ENCODE results near the gene LYPD6.
"Not testable (repeated sequence)": the region's sequence is repeated elsewhere in the genome, so short reads cannot be mapped to it uniquely, and the experiment has no call there.

Gene LYPD6

GRCh38 chr2:149468636-149469035 lies 138.2 kb downstream of the LYPD6 start:
- Mint-ChIP-seq H3K4me3 (no peak overlapping the region), H3K27me3 (ENCODE audit: low read depth) (no peaks in the 10 kb centered on the region), H3K9me3 (no peaks in the 10 kb centered on the region), H3K4me1 (ENCODE audit: low read depth) (no peaks in the 10 kb centered on the region), H3K36me3 (ENCODE audit: low read depth) (no peaks in the 10 kb centered on the region), H3K27ac (no peak overlapping the region)

- H3K27me3 Mint-ChIP-seq (ENCODE audit: low read depth): no peaks in the 10 kb centered on the region
- no peaks in the 10 kb centered on the region for H3K36me3 Mint-ChIP-seq (ENCODE audit: low read depth)
Observed at GRCh38 chr2:149470046-149470445, 139.7 kb downstream of the LYPD6 start.

GRCh38 chr2:149472413-149472812 lies 142.0 kb downstream of the LYPD6 start:
- Mint-ChIP-seq H3K27ac (no peak overlapping the region), H3K36me3 (ENCODE audit: low read depth) (no peaks in the 10 kb centered on the region), H3K4me3 (no peak overlapping the region), H3K27me3 (ENCODE audit: low read depth) (no peaks in the 10 kb centered on the region), H3K9me3 (no peaks in the 10 kb centered on the region), H3K4me1 (ENCODE audit: low read depth) (no peaks in the 10 kb centered on the region)

More at GRCh38 chr2:149470046-149470445, 139.7 kb downstream of the LYPD6 start:
- no peaks in the 10 kb centered on the region for H3K4me1 Mint-ChIP-seq (ENCODE audit: low read depth)
- H3K9me3 Mint-ChIP-seq: no peaks in the 10 kb centered on the region
- no peak overlapping the region for H3K4me3 Mint-ChIP-seq
- H3K27ac Mint-ChIP-seq: no peak overlapping the region

GRCh38 chr2:149473068-149473467 lies 142.7 kb downstream of the LYPD6 start:
- Mint-ChIP-seq H3K4me3 (no peak overlapping the region), H3K9me3 (no peaks in the 10 kb centered on the region), H3K27ac (no peak overlapping the region), H3K36me3 (ENCODE audit: low read depth) (no peaks in the 10 kb centered on the region), H3K4me1 (ENCODE audit: low read depth) (no peaks in the 10 kb centered on the region), H3K27me3 (ENCODE audit: low read depth) (no peaks in the 10 kb centered on the region)

GRCh38 chr2:149473521-149473920 lies 143.1 kb downstream of the LYPD6 start:
- Mint-ChIP-seq H3K36me3 (ENCODE audit: low read depth) (no peaks in the 10 kb centered on the region), H3K4me3 (no peak overlapping the region), H3K4me1 (ENCODE audit: low read depth) (no peaks in the 10 kb centered on the region), H3K27ac (no peak overlapping the region), H3K27me3 (ENCODE audit: low read depth) (no peaks in the 10 kb centered on the region), H3K9me3 (no peaks in the 10 kb centered on the region)

DNA sequence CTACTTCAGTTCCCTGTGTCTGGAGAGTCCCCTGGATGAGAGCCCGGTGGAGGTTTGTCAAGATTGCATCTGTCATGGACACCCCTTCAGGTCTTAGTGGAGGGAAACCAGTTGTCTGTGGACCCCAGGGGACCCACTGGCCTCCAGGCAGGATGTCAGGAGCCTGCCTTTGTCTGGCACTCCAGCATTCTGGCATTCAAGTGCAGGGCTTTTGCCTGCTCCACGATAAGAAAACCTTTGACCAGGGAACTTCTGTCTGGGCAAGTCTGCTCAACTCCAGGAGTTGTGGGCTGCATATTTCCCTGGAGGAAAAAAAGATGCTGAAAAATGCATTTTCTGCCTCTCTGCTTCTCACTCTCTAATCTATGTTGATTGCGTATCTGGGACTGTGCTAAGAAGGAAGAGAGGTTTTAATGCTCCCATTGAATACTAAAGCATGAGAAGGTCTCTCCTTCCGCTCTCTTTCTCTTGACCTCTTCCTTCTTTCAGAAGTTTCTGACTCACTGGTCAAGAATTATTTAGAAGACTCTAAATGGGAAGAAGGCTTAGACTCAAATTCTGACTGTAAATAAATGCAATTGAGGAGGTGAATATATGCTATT lies 152.7 kb downstream of the LYPD6 start:
- Mint-ChIP-seq H3K27me3 (ENCODE audit: low read depth) (peaks cover 13% of the 10 kb centered on the region), H3K4me1 (ENCODE audit: low read depth) (no peaks in the 10 kb centered on the region), H3K4me3 (no peak overlapping the region), H3K36me3 (ENCODE audit: low read depth) (no peaks in the 10 kb centered on the region), H3K9me3 (no peaks in the 10 kb centered on the region), H3K27ac (no peak overlapping the region)

DNA sequence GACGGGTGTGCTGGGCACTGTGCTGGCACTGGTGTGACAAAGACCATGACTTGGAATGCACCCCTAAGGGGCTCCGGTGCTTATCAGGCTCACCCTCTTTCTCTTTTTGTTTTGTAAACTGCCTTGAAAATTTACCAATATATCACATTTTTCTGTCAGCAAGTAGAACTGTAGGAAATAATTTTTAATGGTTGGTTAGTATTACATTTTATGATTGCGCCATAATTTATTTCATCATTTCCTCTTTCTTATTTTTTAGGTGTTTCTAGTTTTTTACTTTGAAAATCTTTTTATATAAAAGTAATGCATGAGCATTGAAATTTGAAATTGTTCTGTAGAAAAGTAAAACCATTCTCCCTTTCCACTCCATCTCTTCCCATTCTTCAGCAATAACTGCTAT lies 156.3 kb downstream of the LYPD6 start:
- Mint-ChIP-seq H3K4me3 (no peak overlapping the region), H3K36me3 (ENCODE audit: low read depth) (no peaks in the 10 kb centered on the region), H3K9me3 (no peaks in the 10 kb centered on the region), H3K27ac (no peak overlapping the region), H3K27me3 (ENCODE audit: low read depth) (peaks cover 13% of the 10 kb centered on the region), H3K4me1 (ENCODE audit: low read depth) (no peaks in the 10 kb centered on the region)

- Mint-ChIP-seq H3K36me3 (ENCODE audit: low read depth) (no peaks in the 10 kb centered on the region), H3K9me3 (no peaks in the 10 kb centered on the region), H3K27ac (no peak overlapping the region), H3K27me3 (ENCODE audit: low read depth) (peaks cover 13% of the 10 kb centered on the region), H3K4me1 (ENCODE audit: low read depth) (no peaks in the 10 kb centered on the region), H3K4me3 (no peak overlapping the region)
Observed at GRCh38 chr2:149487189-149487588, 156.8 kb downstream of the LYPD6 start.

- no peaks in the 10 kb centered on the region for H3K9me3 Mint-ChIP-seq
- H3K4me3 Mint-ChIP-seq: no peak overlapping the region
- peaks cover 13% of the 10 kb centered on the region for H3K27me3 Mint-ChIP-seq (ENCODE audit: low read depth)
- H3K36me3 Mint-ChIP-seq (ENCODE audit: low read depth): no peaks in the 10 kb centered on the region
- H3K4me1 Mint-ChIP-seq (ENCODE audit: low read depth): no peaks in the 10 kb centered on the region
- H3K27ac Mint-ChIP-seq: no peak overlapping the region
Observed at GRCh38 chr2:149488706-149489440, 158.5 kb downstream of the LYPD6 start.

- Mint-ChIP-seq H3K4me3 (no peak overlapping the region), H3K9me3 (no peaks in the 10 kb centered on the region), H3K27ac (no peak overlapping the region), H3K36me3 (ENCODE audit: low read depth) (no peaks in the 10 kb centered on the region), H3K4me1 (ENCODE audit: low read depth) (no peaks in the 10 kb centered on the region), H3K27me3 (ENCODE audit: low read depth) (peaks cover 13% of the 10 kb centered on the region)
Observed at GRCh38 chr2:149489452-149489851, 159.1 kb downstream of the LYPD6 start.

- H3K4me1 Mint-ChIP-seq (ENCODE audit: low read depth): no peaks in the 10 kb centered on the region
- H3K27me3 Mint-ChIP-seq (ENCODE audit: low read depth): peaks cover 9% of the 10 kb centered on the region
- H3K36me3 Mint-ChIP-seq (ENCODE audit: low read depth): no peaks in the 10 kb centered on the region
- H3K9me3 Mint-ChIP-seq: no peaks in the 10 kb centered on the region
- no peak overlapping the region for H3K4me3 Mint-ChIP-seq
- H3K27ac Mint-ChIP-seq: no peak overlapping the region
Observed at GRCh38 chr2:149490296-149490695, 159.9 kb downstream of the LYPD6 start.

GRCh38 chr2:149492923-149493322 lies 162.5 kb downstream of the LYPD6 start:
- H3K36me3 Mint-ChIP-seq (ENCODE audit: low read depth): no peaks in the 10 kb centered on the region
- H3K9me3 Mint-ChIP-seq: no peaks in the 10 kb centered on the region
- H3K27ac Mint-ChIP-seq: no peak overlapping the region
- no peak overlapping the region for H3K4me3 Mint-ChIP-seq
- H3K27me3 Mint-ChIP-seq (ENCODE audit: low read depth): no peaks in the 10 kb centered on the region
- no peaks in the 10 kb centered on the region for H3K4me1 Mint-ChIP-seq (ENCODE audit: low read depth)

GRCh38 chr2:149499204-149499603 lies 168.8 kb downstream of the LYPD6 start:
- not testable (repeated sequence) for H3K4me1 Mint-ChIP-seq (ENCODE audit: low read depth); H3K27me3 Mint-ChIP-seq (ENCODE audit: low read depth); H3K36me3 Mint-ChIP-seq (ENCODE audit: low read depth); H3K4me3 Mint-ChIP-seq; H3K9me3 Mint-ChIP-seq; H3K27ac Mint-ChIP-seq

DNA sequence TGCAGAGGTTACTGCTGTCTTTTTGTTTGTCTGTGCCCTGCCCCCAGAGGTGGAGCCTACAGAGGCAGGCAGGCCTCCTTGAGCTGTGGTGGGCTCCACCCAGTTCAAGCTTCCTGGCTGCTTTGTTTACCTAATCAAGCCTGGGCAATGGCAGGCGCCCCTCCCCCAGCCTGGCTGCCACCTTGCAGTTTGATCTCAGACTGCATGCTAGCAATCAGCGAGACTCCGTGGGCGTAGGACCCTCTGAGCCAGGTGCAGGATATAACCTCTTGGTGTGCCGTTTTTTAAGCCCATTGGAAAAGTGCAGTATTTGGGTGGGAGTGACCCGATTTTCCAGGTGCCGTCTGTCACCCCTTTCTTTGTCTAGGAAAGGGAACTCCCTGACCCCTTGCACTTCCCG lies 176.4 kb downstream of the LYPD6 start:
- H3K27ac Mint-ChIP-seq; H3K27me3 Mint-ChIP-seq (ENCODE audit: low read depth); H3K4me3 Mint-ChIP-seq; H3K36me3 Mint-ChIP-seq (ENCODE audit: low read depth); H3K4me1 Mint-ChIP-seq (ENCODE audit: low read depth); H3K9me3 Mint-ChIP-seq: not testable (repeated sequence)

- Mint-ChIP-seq H3K4me1 (ENCODE audit: low read depth) (no peaks in the 10 kb centered on the region), H3K27ac (no peak overlapping the region), H3K9me3 (no peaks in the 10 kb centered on the region)
Observed at GRCh38 chr2:149507974-149508373, 177.6 kb downstream of the LYPD6 start.

More at GRCh38 chr2:149507974-149508373, 177.6 kb downstream of the LYPD6 start:
- Mint-ChIP-seq H3K4me3 (no peak overlapping the region), H3K27me3 (ENCODE audit: low read depth) (no peaks in the 10 kb centered on the region), H3K36me3 (ENCODE audit: low read depth) (no peaks in the 10 kb centered on the region)

All from T-helper 1 cell treated with Interleukin-12 subunit alpha and Interleukin-12 subunit beta and Interleukin-4 antibody, amounts not matched to agents 30 μg/mL and 1 μg/mL, for 36 hours (primary cell).